Loucy (cell line): ENCODE results near the gene C15orf40.

Source experiments
- CTCF ChIP-seq: fragments of 200-600 bp; sonication (generic); conservative IDR thresholded peaks from 2 replicates; pipeline ENCODE4 v1.5.1; 2014; ENCODE audit warnings: mild to moderate bottlenecking, antibody characterized with exemption, low read length
- EZH2phosphoT487 ChIP-seq: fragments of 200-600 bp; IDR thresholded peaks from 2 replicates; pipeline ENCODE4 v1.6.1; 2018; ENCODE audit warnings: antibody characterized with exemption, mild to moderate bottlenecking, moderate library complexity, borderline replicate concordance

- TF ChIP-seq CTCF (no peak), EZH2phosphoT487 (no peak)
These were observed 65.2 kb downstream of the C15orf40 start for GRCh38 chr15:82946155-82946701.
